CD4-positive, alpha-beta T cell treated with Interleukin-12 subunit alpha and Interleukin-12 subunit beta, for 1 hour (primary cell): ENCODE measurements around the gene PTPRT.

ENCODE experiments used
- DNase-seq: peaks from one replicate; pipeline ENCODE4 v3.0.0-alpha.2; 2020

PTPRT gene

GRCh38 chr20:42432496-42433334, 757.0 kb downstream of the PTPRT start:
- no peak for DNase-seq

- DNase-seq, result no peak
Measured at GRCh38 chr20:42430598-42430997, 759.1 kb downstream of the PTPRT start.

- no peak for DNase-seq
Measured at GRCh38 chr20:42429761-42430458, 759.8 kb downstream of the PTPRT start.

GRCh38 chr20:42419814-42420532, 769.7 kb downstream of the PTPRT start:
- DNase-seq, result no peak

GRCh38 chr20:42406826-42407225, 782.9 kb downstream of the PTPRT start:
- no peak for DNase-seq

- DNase-seq, result no peak
Measured at GRCh38 chr20:42402455-42402854, 787.3 kb downstream of the PTPRT start.

GRCh38 chr20:42401613-42402012, 788.1 kb downstream of the PTPRT start:
- DNase-seq, result no peak

GRCh38 chr20:42399802-42400201, 789.9 kb downstream of the PTPRT start:
- no peak for DNase-seq

- DNase-seq, result no peak
Measured at GRCh38 chr20:42392442-42392841, 797.3 kb downstream of the PTPRT start.

- no peak for DNase-seq
Measured at GRCh38 chr20:42391807-42392206, 797.9 kb downstream of the PTPRT start.

- DNase-seq, result no peak
Measured at GRCh38 chr20:42380287-42380686, 809.4 kb downstream of the PTPRT start.

- no peak for DNase-seq
Measured at GRCh38 chr20:42379385-42379784, 810.3 kb downstream of the PTPRT start.

- no peak for DNase-seq
Measured at GRCh38 chr20:42378826-42379225, 810.9 kb downstream of the PTPRT start.

GRCh38 chr20:42376131-42376530, 813.6 kb downstream of the PTPRT start:
- no peak for DNase-seq

- no peak for DNase-seq
Measured at GRCh38 chr20:42373049-42373448, 816.7 kb downstream of the PTPRT start.

GRCh38 chr20:42370075-42370474, 819.6 kb downstream of the PTPRT start:
- DNase-seq, result no peak

- DNase-seq, result no peak
Measured at GRCh38 chr20:42368910-42369309, 820.8 kb downstream of the PTPRT start.

GRCh38 chr20:42366626-42367025, 823.1 kb downstream of the PTPRT start:
- no peak for DNase-seq

- DNase-seq, result no peak
Measured at GRCh38 chr20:42364446-42364845, 825.3 kb downstream of the PTPRT start.

GRCh38 chr20:42361402-42361970, 828.2 kb downstream of the PTPRT start:
- no peak for DNase-seq

- DNase-seq, result no peak
Measured at GRCh38 chr20:42360621-42361020, 829.1 kb downstream of the PTPRT start.

- DNase-seq, result no peak
Measured at GRCh38 chr20:42359617-42360016, 830.1 kb downstream of the PTPRT start.

- DNase-seq, result no peak
Measured at GRCh38 chr20:42352096-42352495, 837.6 kb downstream of the PTPRT start.
